Measurements from ENCODE around the gene SLC41A2. TPM values are rescaled to one million over a fixed set of nuclear protein-coding genes. Genes with fewer than 3 reads are reported as not detected.

The SLC41A2 gene
- total and polyA plus RNA-seq, 4 donors: 7.7 to 235 (median 25.2) TPM

DNA sequence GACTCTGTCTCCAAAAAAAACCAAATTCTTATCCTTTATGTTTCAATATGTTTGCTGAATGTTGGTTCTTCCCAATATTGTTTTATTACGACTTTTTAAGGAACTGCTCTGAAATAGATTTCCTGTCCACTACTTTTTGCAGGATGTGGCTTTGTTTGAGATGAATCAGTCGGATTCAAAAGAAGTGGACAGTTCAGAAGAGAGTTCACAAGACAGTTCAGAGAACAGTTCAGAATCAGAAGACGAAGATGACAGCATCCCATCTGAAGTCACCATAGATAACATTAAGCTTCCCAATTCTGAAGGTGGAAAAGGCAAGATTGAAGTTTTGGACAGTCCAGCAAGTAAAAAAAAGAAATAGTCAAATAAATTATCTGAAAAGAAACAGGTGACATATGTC lies 36.2 kb upstream of the SLC41A2 start:
- no peaks in the 10 kb centered on the region for H3K9me3 ChIP-seq (ENCODE audit: control insufficient read depth in 4 of 4, low read length in 3 of 4)
- DNase-seq (ENCODE audit: low spot score): no peak
- H3K4me3 ChIP-seq (ENCODE audit: low read depth in 1 of 3, low read length in 3 of 3): no peak overlapping the region
- WGBS: 78% methylated on average over 3 of the region's 3 CpGs
- no peak overlapping the region for H3K27ac ChIP-seq (ENCODE audit: low read depth in 1 of 2, low read length in 2 of 2)
- TF ChIP-seq FOXA1 (IDR thresholded peaks at IDR 0.05): no peak
- TF ChIP-seq, protein P1, sequence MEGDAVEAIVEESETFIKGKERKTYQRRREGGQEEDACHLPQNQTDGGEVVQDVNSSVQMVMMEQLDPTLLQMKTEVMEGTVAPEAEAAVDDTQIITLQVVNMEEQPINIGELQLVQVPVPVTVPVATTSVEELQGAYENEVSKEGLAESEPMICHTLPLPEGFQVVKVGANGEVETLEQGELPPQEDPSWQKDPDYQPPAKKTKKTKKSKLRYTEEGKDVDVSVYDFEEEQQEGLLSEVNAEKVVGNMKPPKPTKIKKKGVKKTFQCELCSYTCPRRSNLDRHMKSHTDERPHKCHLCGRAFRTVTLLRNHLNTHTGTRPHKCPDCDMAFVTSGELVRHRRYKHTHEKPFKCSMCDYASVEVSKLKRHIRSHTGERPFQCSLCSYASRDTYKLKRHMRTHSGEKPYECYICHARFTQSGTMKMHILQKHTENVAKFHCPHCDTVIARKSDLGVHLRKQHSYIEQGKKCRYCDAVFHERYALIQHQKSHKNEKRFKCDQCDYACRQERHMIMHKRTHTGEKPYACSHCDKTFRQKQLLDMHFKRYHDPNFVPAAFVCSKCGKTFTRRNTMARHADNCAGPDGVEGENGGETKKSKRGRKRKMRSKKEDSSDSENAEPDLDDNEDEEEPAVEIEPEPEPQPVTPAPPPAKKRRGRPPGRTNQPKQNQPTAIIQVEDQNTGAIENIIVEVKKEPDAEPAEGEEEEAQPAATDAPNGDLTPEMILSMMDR (IDR thresholded peaks at IDR 0.05; ENCODE audit: low read depth, low read length, missing input control): no peak
- H3K4me1 ChIP-seq (ENCODE audit: control insufficient read depth in 4 of 4, insufficient read depth in 4 of 4, low read length in 3 of 4): peaks cover 0 to 2% (median 0%) of the 10 kb centered on the region in 4 donors
- H3K27me3 ChIP-seq (ENCODE audit: control insufficient read depth in 4 of 4, insufficient read depth in 4 of 4, low read length in 3 of 4): no peaks in the 10 kb centered on the region
- H3K9ac ChIP-seq (ENCODE audit: low read depth in 1 of 2, low read length in 2 of 2): no peak overlapping the region
- H3K36me3 ChIP-seq (ENCODE audit: control insufficient read depth in 4 of 4, insufficient read depth in 3 of 4, low read depth in 1 of 4, low read length in 3 of 4): peaks cover 4 to 42% (median 27%) of the 10 kb centered on the region in 4 donors

DNA sequence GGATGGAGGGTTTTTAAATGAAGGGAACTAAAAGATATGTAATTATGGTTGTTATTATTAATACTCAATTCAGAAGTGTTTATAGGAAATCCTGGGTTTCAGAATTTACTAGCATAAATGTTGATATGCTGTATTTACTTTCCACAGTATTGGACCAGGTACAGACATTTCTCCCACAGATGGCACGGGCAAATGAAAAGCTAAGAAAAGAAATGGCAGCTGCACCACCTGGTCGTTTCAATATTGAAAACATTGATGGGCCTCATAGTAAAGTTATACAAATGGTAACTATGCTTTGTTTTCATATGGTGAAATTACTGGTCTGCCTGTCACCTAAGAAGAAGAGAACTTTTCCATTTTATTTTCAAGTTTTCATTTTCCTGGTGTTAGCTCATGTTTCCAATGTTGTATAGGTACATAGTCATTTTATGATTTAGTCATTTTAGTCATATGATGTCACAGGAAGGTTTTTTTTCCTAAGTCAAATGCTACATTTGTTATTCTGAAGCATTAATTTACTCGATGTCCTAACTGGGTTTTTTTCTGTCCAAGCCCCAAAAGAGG lies 33.6 kb upstream of the SLC41A2 start:
- no peaks in the 10 kb centered on the region for H3K27me3 ChIP-seq (ENCODE audit: control insufficient read depth in 4 of 4, insufficient read depth in 4 of 4, low read length in 3 of 4)
- H3K9ac ChIP-seq (ENCODE audit: low read depth in 1 of 2, low read length in 2 of 2): no peak overlapping the region
- 89% methylated on average over 3 of the region's 3 CpGs for WGBS
- H3K4me1 ChIP-seq (ENCODE audit: control insufficient read depth in 4 of 4, insufficient read depth in 4 of 4, low read length in 3 of 4): peaks cover 0 to 16% (median 13%) of the 10 kb centered on the region in 4 donors
- H3K36me3 ChIP-seq (ENCODE audit: control insufficient read depth in 4 of 4, insufficient read depth in 3 of 4, low read depth in 1 of 4, low read length in 3 of 4): peaks cover 1 to 33% (median 27%) of the 10 kb centered on the region in 4 donors
- TF ChIP-seq NR2F2 (IDR thresholded peaks at IDR 0.05) (no peak), FOXA2 (IDR thresholded peaks at IDR 0.05) (no peak), HNF4G (IDR thresholded peaks at IDR 0.05) (no peak), TAF1 (conservative IDR thresholded peaks at IDR 0.05) (no peak)
- TF ChIP-seq, protein P2, sequence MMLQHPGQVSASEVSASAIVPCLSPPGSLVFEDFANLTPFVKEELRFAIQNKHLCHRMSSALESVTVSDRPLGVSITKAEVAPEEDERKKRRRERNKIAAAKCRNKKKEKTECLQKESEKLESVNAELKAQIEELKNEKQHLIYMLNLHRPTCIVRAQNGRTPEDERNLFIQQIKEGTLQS (IDR thresholded peaks at IDR 0.05): no peak
- TF ChIP-seq, protein P3, sequence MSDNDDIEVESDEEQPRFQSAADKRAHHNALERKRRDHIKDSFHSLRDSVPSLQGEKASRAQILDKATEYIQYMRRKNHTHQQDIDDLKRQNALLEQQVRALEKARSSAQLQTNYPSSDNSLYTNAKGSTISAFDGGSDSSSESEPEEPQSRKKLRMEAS (IDR thresholded peaks at IDR 0.05): no peak
- TF ChIP-seq, protein P4, sequence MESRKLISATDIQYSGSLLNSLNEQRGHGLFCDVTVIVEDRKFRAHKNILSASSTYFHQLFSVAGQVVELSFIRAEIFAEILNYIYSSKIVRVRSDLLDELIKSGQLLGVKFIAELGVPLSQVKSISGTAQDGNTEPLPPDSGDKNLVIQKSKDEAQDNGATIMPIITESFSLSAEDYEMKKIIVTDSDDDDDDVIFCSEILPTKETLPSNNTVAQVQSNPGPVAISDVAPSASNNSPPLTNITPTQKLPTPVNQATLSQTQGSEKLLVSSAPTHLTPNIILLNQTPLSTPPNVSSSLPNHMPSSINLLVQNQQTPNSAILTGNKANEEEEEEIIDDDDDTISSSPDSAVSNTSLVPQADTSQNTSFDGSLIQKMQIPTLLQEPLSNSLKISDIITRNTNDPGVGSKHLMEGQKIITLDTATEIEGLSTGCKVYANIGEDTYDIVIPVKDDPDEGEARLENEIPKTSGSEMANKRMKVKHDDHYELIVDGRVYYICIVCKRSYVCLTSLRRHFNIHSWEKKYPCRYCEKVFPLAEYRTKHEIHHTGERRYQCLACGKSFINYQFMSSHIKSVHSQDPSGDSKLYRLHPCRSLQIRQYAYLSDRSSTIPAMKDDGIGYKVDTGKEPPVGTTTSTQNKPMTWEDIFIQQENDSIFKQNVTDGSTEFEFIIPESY (IDR thresholded peaks at IDR 0.05): no peak
- H3K4me3 ChIP-seq (ENCODE audit: low read depth in 1 of 3, low read length in 3 of 3): no peak overlapping the region
- no peaks in the 10 kb centered on the region for H3K9me3 ChIP-seq (ENCODE audit: control insufficient read depth in 4 of 4, low read length in 3 of 4)
- no peak for DNase-seq (ENCODE audit: low spot score)
- H3K27ac ChIP-seq (ENCODE audit: low read depth in 1 of 2, low read length in 2 of 2): no peak overlapping the region

DNA sequence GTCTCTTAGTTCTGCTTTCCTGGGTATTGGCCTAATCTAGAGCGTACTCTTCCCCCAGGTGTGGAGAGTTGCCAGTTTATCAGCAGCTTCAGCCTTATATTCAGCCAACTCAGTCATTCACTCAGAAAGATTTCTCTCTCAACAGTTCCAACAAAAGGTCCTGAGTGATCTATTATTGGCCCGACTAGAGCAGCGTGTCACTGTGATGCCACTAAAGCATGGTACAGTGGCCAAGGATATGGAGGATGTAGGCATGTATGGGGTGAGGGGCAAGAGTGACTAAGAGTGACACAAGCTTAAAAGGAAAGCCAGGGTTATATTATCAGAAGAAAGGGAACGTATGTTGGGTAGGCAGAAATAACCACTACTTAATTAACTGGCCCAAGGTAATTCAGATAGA lies 32.9 kb upstream of the SLC41A2 start:
- no peaks in the 10 kb centered on the region for H3K9me3 ChIP-seq (ENCODE audit: control insufficient read depth in 4 of 4, low read length in 3 of 4)
- no peak overlapping the region for H3K27ac ChIP-seq (ENCODE audit: low read depth in 1 of 2, low read length in 2 of 2)
- H3K4me3 ChIP-seq (ENCODE audit: low read depth in 1 of 3, low read length in 3 of 3): no peak overlapping the region
- peaks cover 1 to 28% (median 24%) of the 10 kb centered on the region in 4 donors for H3K36me3 ChIP-seq (ENCODE audit: control insufficient read depth in 4 of 4, insufficient read depth in 3 of 4, low read depth in 1 of 4, low read length in 3 of 4)
- 95% methylated on average over 4 of the region's 4 CpGs for WGBS
- no peaks in the 10 kb centered on the region for H3K27me3 ChIP-seq (ENCODE audit: control insufficient read depth in 4 of 4, insufficient read depth in 4 of 4, low read length in 3 of 4)
- no peak for DNase-seq (ENCODE audit: low spot score)
- peaks cover 0 to 17% (median 13%) of the 10 kb centered on the region in 4 donors for H3K4me1 ChIP-seq (ENCODE audit: control insufficient read depth in 4 of 4, insufficient read depth in 4 of 4, low read length in 3 of 4)
- H3K9ac ChIP-seq (ENCODE audit: low read depth in 1 of 2, low read length in 2 of 2): no peak overlapping the region
- TF ChIP-seq FOXA2 (IDR thresholded peaks at IDR 0.05): no peak
- no peak for TF ChIP-seq SP1 (IDR thresholded peaks at IDR 0.05)
- TF ChIP-seq EGR1 (IDR thresholded peaks at IDR 0.05; ENCODE audit: low read depth in 2 of 2): no peak
- TF ChIP-seq, protein P4 (IDR thresholded peaks at IDR 0.05): no peak
- TF ChIP-seq, protein P1 (IDR thresholded peaks at IDR 0.05; ENCODE audit: low read depth, low read length, missing input control): no peak
- no peak for TF ChIP-seq YY1 (IDR thresholded peaks at IDR 0.05)
- TF ChIP-seq, protein P2 (IDR thresholded peaks at IDR 0.05): no peak
- TF ChIP-seq HNF4A (conservative IDR thresholded peaks at IDR 0.05): no peak
- TF ChIP-seq FOXA1 (IDR thresholded peaks at IDR 0.05): no peak
